ENCODE data around the gene MYO1C. TPM values are rescaled to one million over a fixed set of nuclear protein-coding genes. Genes with fewer than 3 reads are reported as not detected.

The MYO1C gene
- polyA plus RNA-seq, 1 donor from 2014 or later, result 5.7 TPM

DNA sequence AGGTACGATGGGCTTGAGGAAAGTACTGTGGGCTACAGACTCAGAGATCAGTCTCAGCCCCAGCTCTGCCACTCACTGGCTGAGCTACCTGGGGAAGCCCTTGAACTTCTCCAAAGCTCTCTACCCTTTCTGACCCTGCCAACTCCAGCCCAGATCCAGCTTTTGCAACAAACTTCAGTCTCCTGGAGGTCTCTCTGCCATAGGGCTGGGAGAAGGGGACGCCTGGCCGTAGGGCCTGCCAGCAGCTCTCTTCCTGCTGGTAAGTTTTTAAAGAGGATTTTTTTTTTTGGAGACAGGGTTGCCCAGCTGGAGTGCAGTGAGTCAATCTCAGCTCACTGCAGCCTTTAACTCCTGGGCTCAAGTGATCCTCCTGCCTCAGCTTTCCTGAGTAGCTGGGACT lies 12.4 kb upstream of the MYO1C start:
- no peak overlapping the region for H3K9ac ChIP-seq (ENCODE audit: low read length)
- no peaks in the 10 kb centered on the region for H3F3A ChIP-seq (ENCODE audit: insufficient read depth, low read length, poor library complexity, severe bottlenecking)
- H3K27me3 ChIP-seq (ENCODE audit: insufficient read depth, low read depth, low read length), result no peaks in the 10 kb centered on the region
- H3K9me2 ChIP-seq (ENCODE audit: insufficient read depth, low read length), result no peaks in the 10 kb centered on the region
- no peak overlapping the region for H3K4me3 ChIP-seq (ENCODE audit: low read length)
- no peaks in the 10 kb centered on the region for H4K20me1 ChIP-seq (ENCODE audit: insufficient read depth)
- H3K9me3 ChIP-seq (ENCODE audit: low read length), result no peaks in the 10 kb centered on the region
- H3K79me2 ChIP-seq (replicated peaks; ENCODE audit: insufficient read depth, low read length), result no peaks in the 10 kb centered on the region
- no peak overlapping the region for H3K4me2 ChIP-seq (ENCODE audit: low read length)
- TF ChIP-seq, protein P1, sequence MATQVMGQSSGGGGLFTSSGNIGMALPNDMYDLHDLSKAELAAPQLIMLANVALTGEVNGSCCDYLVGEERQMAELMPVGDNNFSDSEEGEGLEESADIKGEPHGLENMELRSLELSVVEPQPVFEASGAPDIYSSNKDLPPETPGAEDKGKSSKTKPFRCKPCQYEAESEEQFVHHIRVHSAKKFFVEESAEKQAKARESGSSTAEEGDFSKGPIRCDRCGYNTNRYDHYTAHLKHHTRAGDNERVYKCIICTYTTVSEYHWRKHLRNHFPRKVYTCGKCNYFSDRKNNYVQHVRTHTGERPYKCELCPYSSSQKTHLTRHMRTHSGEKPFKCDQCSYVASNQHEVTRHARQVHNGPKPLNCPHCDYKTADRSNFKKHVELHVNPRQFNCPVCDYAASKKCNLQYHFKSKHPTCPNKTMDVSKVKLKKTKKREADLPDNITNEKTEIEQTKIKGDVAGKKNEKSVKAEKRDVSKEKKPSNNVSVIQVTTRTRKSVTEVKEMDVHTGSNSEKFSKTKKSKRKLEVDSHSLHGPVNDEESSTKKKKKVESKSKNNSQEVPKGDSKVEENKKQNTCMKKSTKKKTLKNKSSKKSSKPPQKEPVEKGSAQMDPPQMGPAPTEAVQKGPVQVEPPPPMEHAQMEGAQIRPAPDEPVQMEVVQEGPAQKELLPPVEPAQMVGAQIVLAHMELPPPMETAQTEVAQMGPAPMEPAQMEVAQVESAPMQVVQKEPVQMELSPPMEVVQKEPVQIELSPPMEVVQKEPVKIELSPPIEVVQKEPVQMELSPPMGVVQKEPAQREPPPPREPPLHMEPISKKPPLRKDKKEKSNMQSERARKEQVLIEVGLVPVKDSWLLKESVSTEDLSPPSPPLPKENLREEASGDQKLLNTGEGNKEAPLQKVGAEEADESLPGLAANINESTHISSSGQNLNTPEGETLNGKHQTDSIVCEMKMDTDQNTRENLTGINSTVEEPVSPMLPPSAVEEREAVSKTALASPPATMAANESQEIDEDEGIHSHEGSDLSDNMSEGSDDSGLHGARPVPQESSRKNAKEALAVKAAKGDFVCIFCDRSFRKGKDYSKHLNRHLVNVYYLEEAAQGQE (IDR thresholded peaks at IDR 0.05; ENCODE audit: borderline replicate concordance), result no peak
- TF ChIP-seq, protein P2, sequence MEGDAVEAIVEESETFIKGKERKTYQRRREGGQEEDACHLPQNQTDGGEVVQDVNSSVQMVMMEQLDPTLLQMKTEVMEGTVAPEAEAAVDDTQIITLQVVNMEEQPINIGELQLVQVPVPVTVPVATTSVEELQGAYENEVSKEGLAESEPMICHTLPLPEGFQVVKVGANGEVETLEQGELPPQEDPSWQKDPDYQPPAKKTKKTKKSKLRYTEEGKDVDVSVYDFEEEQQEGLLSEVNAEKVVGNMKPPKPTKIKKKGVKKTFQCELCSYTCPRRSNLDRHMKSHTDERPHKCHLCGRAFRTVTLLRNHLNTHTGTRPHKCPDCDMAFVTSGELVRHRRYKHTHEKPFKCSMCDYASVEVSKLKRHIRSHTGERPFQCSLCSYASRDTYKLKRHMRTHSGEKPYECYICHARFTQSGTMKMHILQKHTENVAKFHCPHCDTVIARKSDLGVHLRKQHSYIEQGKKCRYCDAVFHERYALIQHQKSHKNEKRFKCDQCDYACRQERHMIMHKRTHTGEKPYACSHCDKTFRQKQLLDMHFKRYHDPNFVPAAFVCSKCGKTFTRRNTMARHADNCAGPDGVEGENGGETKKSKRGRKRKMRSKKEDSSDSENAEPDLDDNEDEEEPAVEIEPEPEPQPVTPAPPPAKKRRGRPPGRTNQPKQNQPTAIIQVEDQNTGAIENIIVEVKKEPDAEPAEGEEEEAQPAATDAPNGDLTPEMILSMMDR (IDR thresholded peaks at IDR 0.05; ENCODE audit: poor library complexity, severe bottlenecking), result no peak
- TF ChIP-seq SMC3 (conservative IDR thresholded peaks at IDR 0.05; ENCODE audit: poor library complexity) (no peak), MXI1 (conservative IDR thresholded peaks at IDR 0.05; ENCODE audit: poor library complexity, severe bottlenecking) (no peak)
- H2AFZ ChIP-seq (ENCODE audit: low read depth, low read length), result no peak overlapping the region
- H3K27ac ChIP-seq (ENCODE audit: low read length), result no peak overlapping the region
- no peaks in the 10 kb centered on the region for H3K36me3 ChIP-seq (ENCODE audit: insufficient read depth, low read length)

DNA sequence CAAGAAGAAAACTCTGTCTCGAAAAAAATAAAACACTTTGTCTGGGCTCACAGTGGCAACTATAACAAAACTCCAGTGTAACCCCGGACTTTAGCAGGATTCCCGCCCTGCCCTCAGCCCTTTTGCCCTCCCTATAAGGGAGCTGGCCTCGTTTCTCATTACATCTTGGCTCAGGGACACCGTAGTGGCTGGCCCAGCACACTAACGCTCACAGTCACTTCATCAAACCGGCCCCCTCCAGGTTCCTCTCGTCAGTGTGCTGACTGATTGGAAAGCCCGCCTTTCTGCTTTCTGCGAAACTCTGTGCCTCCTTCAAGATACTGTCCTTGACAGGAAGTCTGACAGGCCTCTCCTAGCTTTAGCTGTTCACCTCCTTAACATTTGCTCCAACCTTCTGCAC lies 11.2 kb upstream of the MYO1C start:
- H3K9me2 ChIP-seq (ENCODE audit: insufficient read depth, low read length), result no peaks in the 10 kb centered on the region
- H3K4me2 ChIP-seq (ENCODE audit: low read length), result no peak overlapping the region
- no peaks in the 10 kb centered on the region for H4K20me1 ChIP-seq (ENCODE audit: insufficient read depth)
- no peaks in the 10 kb centered on the region for H3K79me2 ChIP-seq (replicated peaks; ENCODE audit: insufficient read depth, low read length)
- TF ChIP-seq EZH2 (IDR thresholded peaks at IDR 0.05; ENCODE audit: borderline replicate concordance, insufficient read depth, low read length, poor library complexity, severe bottlenecking), result no peak
- no peak for TF ChIP-seq EP300 (conservative IDR thresholded peaks at IDR 0.05; ENCODE audit: poor library complexity, severe bottlenecking)
- TF ChIP-seq TAF1 (IDR thresholded peaks at IDR 0.05; ENCODE audit: low read depth), result no peak
- TF ChIP-seq, protein P2 (IDR thresholded peaks at IDR 0.05; ENCODE audit: poor library complexity, severe bottlenecking), result no peak
- no peak for TF ChIP-seq POLR2AphosphoS5 (IDR thresholded peaks at IDR 0.05)
- TF ChIP-seq, protein P1 (IDR thresholded peaks at IDR 0.05; ENCODE audit: borderline replicate concordance), result no peak
- no peak overlapping the region for H2AFZ ChIP-seq (ENCODE audit: low read depth, low read length)
- no peaks in the 10 kb centered on the region for H3F3A ChIP-seq (ENCODE audit: insufficient read depth, low read length, poor library complexity, severe bottlenecking)
- H3K4me3 ChIP-seq (ENCODE audit: low read length), result no peak overlapping the region
- no peak overlapping the region for H3K9ac ChIP-seq (ENCODE audit: low read length)
- no peak overlapping the region for H3K27ac ChIP-seq (ENCODE audit: low read length)
- no peaks in the 10 kb centered on the region for H3K27me3 ChIP-seq (ENCODE audit: insufficient read depth, low read depth, low read length)
- H3K9me3 ChIP-seq (ENCODE audit: low read length), result no peaks in the 10 kb centered on the region
- H3K36me3 ChIP-seq (ENCODE audit: insufficient read depth, low read length), result no peaks in the 10 kb centered on the region

All from neural cell (in vitro differentiated cells).